Measurements from ENCODE around the gene RPL13A.

GRCh38 chr19:49472936-49473335, 14.5 kb upstream of the RPL13A start:
- TF ChIP-seq TAF1 (IDR thresholded peaks at IDR 0.05; ENCODE audit: borderline replicate concordance, insufficient read depth, low read length), result no peak
- TF ChIP-seq POLR2AphosphoS5 (IDR thresholded peaks at IDR 0.05; ENCODE audit: low read depth, low read length), result no peak
- no peak for TF ChIP-seq REST (IDR thresholded peaks at IDR 0.05; ENCODE audit: insufficient read depth in 1 of 2, low read depth in 2 of 2, low read length in 2 of 2)
- TF ChIP-seq SIN3A (IDR thresholded peaks at IDR 0.05; ENCODE audit: borderline replicate concordance, insufficient read depth, low read length), result no peak
